RWPE2 (cell line): ENCODE measurements around the gene KRTAP9-4.
"Not testable (repeated sequence)": the region's sequence is repeated elsewhere in the genome, so short reads cannot be mapped to it uniquely, and the experiment has no call there.

ENCODE experiments used
- ATAC-seq: fragments of 200-7000 bp; cut with Tn5 transposase; 3 replicates; pipeline ENCODE4 v1.9.1; 2021; ENCODE audit warnings: low read depth
- DNase-seq: peaks from one replicate; pipeline ENCODE4 v3.0.0-alpha.2; 2020; ENCODE audit warnings: low spot score
- H3K27ac ChIP-seq: fragments of 450-650 bp; 2 replicates; pipeline ENCODE4 v1.5.1; 2017; ENCODE audit warnings: mild to moderate bottlenecking; ENCODE audit not compliant: poor library complexity, severe bottlenecking
- H3K27me3 ChIP-seq: fragments of 250-450 bp; sonication (Bioruptor Pico); 2 replicates; pipeline ENCODE4 v1.5.1; 2021; ENCODE audit warnings: mild to moderate bottlenecking, moderate library complexity; ENCODE audit not compliant: insufficient read depth, poor library complexity, severe bottlenecking
- H3K36me3 ChIP-seq: fragments of 250-450 bp; sonication (Bioruptor Pico); 2 replicates; pipeline ENCODE4 v1.5.1; 2020; ENCODE audit warnings: low read depth, mild to moderate bottlenecking, moderate library complexity
- H3K4me1 ChIP-seq: fragments of 250-450 bp; sonication (Bioruptor Pico); 2 replicates; pipeline ENCODE4 v1.5.1; 2021; ENCODE audit warnings: mild to moderate bottlenecking, moderate library complexity; ENCODE audit not compliant: insufficient read depth, poor library complexity, severe bottlenecking
- H3K4me3 ChIP-seq: fragments of 250-450 bp; sonication (Bioruptor Pico); 2 replicates; pipeline ENCODE4 v1.5.1; 2021; ENCODE audit warnings: mild to moderate bottlenecking, moderate library complexity; ENCODE audit not compliant: severe bottlenecking
- H3K9me3 ChIP-seq: fragments of 250-450 bp; sonication (Bioruptor Pico); 2 replicates; pipeline ENCODE4 v1.5.1; 2021; ENCODE audit warnings: mild to moderate bottlenecking, moderate library complexity; ENCODE audit not compliant: severe bottlenecking
- CTCF ChIP-seq: fragments of 450-650 bp; IDR thresholded peaks from one replicate; pipeline ENCODE4 v1.5.1; 2017; ENCODE audit warnings: mild to moderate bottlenecking, moderate library complexity; ENCODE audit not compliant: poor library complexity, severe bottlenecking

KRTAP9-4 gene

DNA sequence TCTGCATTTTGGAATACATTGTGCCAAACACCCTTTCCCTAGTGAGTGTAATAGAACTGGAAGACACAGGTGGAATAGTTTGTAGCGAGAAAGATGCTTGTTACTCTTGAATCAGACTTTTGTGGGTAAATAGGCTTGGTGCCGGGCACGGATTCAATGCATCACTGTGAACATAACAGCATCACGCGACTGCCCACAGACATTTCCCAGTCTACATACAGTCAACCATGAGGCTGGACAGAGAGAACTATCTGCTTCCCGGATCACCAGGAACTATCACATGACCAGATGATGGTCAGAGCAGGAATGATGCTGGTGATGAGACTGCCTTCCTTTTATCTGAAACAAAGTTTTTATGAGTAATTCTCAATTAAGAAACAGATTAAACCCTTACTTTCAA, 23.4 kb upstream of the KRTAP9-4 start:
- ATAC-seq (no peak), DNase-seq (no peak)
- H3K27ac ChIP-seq: no peak overlapping the region
- no peaks in the 10 kb centered on the region for H3K4me1 ChIP-seq
- H3K9me3 ChIP-seq: no peaks in the 10 kb centered on the region
- H3K36me3 ChIP-seq: no peaks in the 10 kb centered on the region
- H3K4me3 ChIP-seq: no peak overlapping the region
- no peak for TF ChIP-seq CTCF
- no peaks in the 10 kb centered on the region for H3K27me3 ChIP-seq

- H3K9me3 ChIP-seq, H3K27ac ChIP-seq, DNase-seq, H3K4me3 ChIP-seq, H3K27me3 ChIP-seq, H3K36me3 ChIP-seq, ATAC-seq, H3K4me1 ChIP-seq: not testable (repeated sequence)
These were observed 22.8 kb upstream of the KRTAP9-4 start, which contains the start of gene KRTAP9-2 for GRCh38 chr17:41226598-41227095. Gene KRTAP9-2, plus strand, starts transcription at chr17:41226648. Its CDS starts 7 bp downstream, at chr17:41226655.

- ATAC-seq (no peak), DNase-seq (no peak)
- H3K4me3 ChIP-seq: no peak overlapping the region
- H3K27ac ChIP-seq: no peak overlapping the region
- H3K4me1 ChIP-seq: no peaks in the 10 kb centered on the region
- no peaks in the 10 kb centered on the region for H3K27me3 ChIP-seq
- H3K36me3 ChIP-seq: no peaks in the 10 kb centered on the region
- no peaks in the 10 kb centered on the region for H3K9me3 ChIP-seq
- TF ChIP-seq CTCF: no peak
These were observed 19.4 kb upstream of the KRTAP9-4 start for GRCh38 chr17:41230094-41230493.

DNA sequence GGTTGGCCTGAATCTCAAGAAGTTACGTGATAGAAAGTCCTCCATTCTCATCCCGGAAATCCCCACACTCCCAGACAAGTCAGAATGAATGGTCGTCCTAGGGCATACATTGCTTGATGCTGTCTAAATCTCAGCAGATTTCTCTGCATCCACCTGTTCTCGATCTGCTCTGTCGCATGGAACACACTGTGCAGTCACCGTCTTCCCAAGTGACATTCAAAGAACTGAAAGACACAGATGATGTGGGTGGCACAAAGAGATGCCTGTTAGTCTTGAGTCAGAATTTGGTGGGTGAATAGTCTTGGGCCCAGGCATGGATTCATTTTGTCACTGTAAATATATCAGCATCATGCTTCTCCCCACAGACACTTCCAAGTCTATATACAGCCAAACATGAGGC, 17.8 kb upstream of the KRTAP9-4 start:
- Histone ChIP-seq H3K9me3 (no peaks in the 10 kb centered on the region), H3K27me3 (no peaks in the 10 kb centered on the region), H3K36me3 (no peaks in the 10 kb centered on the region), H3K4me1 (no peaks in the 10 kb centered on the region), H3K27ac (no peak overlapping the region), H3K4me3 (no peak overlapping the region)
- ATAC-seq: no peak
- TF ChIP-seq CTCF: no peak
- DNase-seq: no peak

GRCh38 chr17:41232399-41233105, 16.9 kb upstream of the KRTAP9-4 start, which contains the start of gene KRTAP9-3:
Gene KRTAP9-3, plus strand, starts transcription at chr17:41232449. Its CDS starts 53 bp downstream, at chr17:41232502.
- not testable (repeated sequence) for H3K4me1 ChIP-seq, H3K27me3 ChIP-seq, H3K36me3 ChIP-seq, ATAC-seq, DNase-seq, H3K27ac ChIP-seq, H3K4me3 ChIP-seq, H3K9me3 ChIP-seq

DNA sequence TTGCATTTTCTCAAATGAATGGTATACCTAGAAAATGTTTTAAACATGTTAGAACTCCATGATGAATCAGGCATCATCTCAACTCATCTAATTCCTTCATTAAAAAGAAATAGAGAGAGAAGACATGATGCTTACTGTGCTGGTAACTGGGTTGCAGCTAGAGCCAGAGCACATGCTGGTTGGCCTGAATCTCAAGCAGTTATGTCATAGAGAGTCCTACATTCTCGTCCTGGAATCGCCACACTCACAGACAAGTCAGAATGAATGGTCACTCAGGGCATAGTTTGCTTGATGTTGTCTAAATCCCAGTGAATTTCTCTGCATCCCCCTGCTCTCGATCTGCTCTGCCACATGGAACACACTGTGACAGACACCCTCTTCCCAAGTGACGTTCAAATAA, 12.4 kb upstream of the KRTAP9-4 start:
- H3K27me3 ChIP-seq, H3K9me3 ChIP-seq, H3K27ac ChIP-seq, DNase-seq, H3K4me1 ChIP-seq, ATAC-seq, H3K4me3 ChIP-seq, H3K36me3 ChIP-seq: not testable (repeated sequence)

DNA sequence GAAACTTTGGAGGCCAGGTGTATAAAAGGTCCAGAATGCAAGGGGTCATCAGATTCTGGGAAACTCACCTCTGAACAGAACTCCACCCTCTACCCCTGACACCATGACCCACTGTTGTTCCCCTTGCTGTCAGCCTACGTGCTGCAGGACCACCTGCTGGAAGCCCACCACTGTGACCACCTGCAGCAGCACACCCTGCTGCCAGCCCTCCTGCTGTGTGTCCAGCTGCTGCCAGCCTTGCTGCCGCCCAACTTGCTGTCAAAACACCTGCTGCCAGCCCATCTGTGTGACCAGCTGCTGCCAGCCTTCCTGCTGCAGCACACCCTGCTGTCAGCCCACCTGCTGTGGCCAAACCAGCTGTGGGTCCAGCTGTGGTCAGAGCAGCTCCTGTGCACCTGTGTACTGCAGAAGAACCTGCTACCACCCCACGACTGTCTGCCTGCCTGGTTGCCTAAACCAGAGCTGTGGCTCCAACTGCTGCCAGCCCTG, 11.5 kb upstream of the KRTAP9-4 start, which contains the start of gene KRTAP9-8:
Gene KRTAP9-8, plus strand, starts transcription at position 51 of the 489 bp plus-strand sequence. Its CDS starts 53 bp downstream, at position 104.
- H3K27me3 ChIP-seq: not testable (repeated sequence)

GRCh38 chr17:41246995-41247787, 2.3 kb upstream of the KRTAP9-4 start:
- not testable (repeated sequence) for H3K27me3 ChIP-seq, H3K27ac ChIP-seq, DNase-seq, H3K36me3 ChIP-seq, ATAC-seq, H3K4me1 ChIP-seq, H3K9me3 ChIP-seq, H3K4me3 ChIP-seq

More for the DNA sequence above, 11.5 kb upstream of the KRTAP9-4 start, which contains the start of gene KRTAP9-8:
- H3K9me3 ChIP-seq, H3K4me1 ChIP-seq, DNase-seq, H3K36me3 ChIP-seq, ATAC-seq, H3K27ac ChIP-seq, H3K4me3 ChIP-seq: not testable (repeated sequence)
